GM20000 (cell line): ENCODE results near the gene TSHZ2.

Experiments used
- DNase-seq: peaks from one replicate; pipeline ENCODE4 v3.0.0; 2012; ENCODE audit warnings: low spot score
- CTCF ChIP-seq: IDR thresholded peaks from 2 replicates; pipeline ENCODE4 v1.5.1; 2012; ENCODE audit warnings: mild to moderate bottlenecking, control low read depth; ENCODE audit errors: extremely low read depth, missing control alignments

TSHZ2 gene

GRCh38 chr20:53491462-53491861, 519.3 kb downstream of the TSHZ2 start:
- no peak for DNase-seq
- no peak for TF ChIP-seq CTCF

- no peak for DNase-seq
- no peak for TF ChIP-seq CTCF
Observed at GRCh38 chr20:53492212-53492611, 520.1 kb downstream of the TSHZ2 start.

- no peak for TF ChIP-seq CTCF
- DNase-seq: no peak
Observed at GRCh38 chr20:53493311-53493857, 521.2 kb downstream of the TSHZ2 start.

- TF ChIP-seq CTCF: no peak
- no peak for DNase-seq
Observed at GRCh38 chr20:53494753-53495152, 522.6 kb downstream of the TSHZ2 start.

- no peak for TF ChIP-seq CTCF
- DNase-seq: no peak
Observed at GRCh38 chr20:53495398-53496092, 523.4 kb downstream of the TSHZ2 start.

GRCh38 chr20:53497246-53497645, 525.1 kb downstream of the TSHZ2 start:
- no peak for DNase-seq
- no peak for TF ChIP-seq CTCF

GRCh38 chr20:53498341-53498740, 526.2 kb downstream of the TSHZ2 start:
- no peak for DNase-seq
- no peak for TF ChIP-seq CTCF
